Stimulated activated CD4-positive, alpha-beta T cell treated with anti-CD3 and anti-CD28 coated beads, Interleukin-4, amount 100 ng/mL, for 4 hours (primary cell): ENCODE measurements around the gene IFI27L1.
A peak's percentile ranks its signal among the peaks of the same experiment; 100 is the strongest.

Source experiments
- DNase-seq, 2 experiments: peaks; one replicate each; pipeline ENCODE4 v3.0.0-alpha.2; 2020

Gene IFI27L1

GRCh38 chr14:94080621-94081385, at the start of gene IFI27L1, which contains the start of gene DDX24:
Gene IFI27L1 (plus strand): TSS chr14:94081310. CDS start chr14:94096938, 15,628 bp downstream.
Gene DDX24 (minus strand): TSS chr14:94081202. CDS start chr14:94079742, 1,460 bp downstream.
- DNase-seq: peak; percentile 95 to 96

- DNase-seq: no peak
Measured at GRCh38 chr14:94031883-94032279, 49.2 kb upstream of the IFI27L1 start.

GRCh38 chr14:94034886-94035285, 46.2 kb upstream of the IFI27L1 start:
- DNase-seq: no peak

GRCh38 chr14:94036313-94037167, 44.6 kb upstream of the IFI27L1 start:
- peak; percentile 59 to 71 for DNase-seq

GRCh38 chr14:94037954-94038353, 43.2 kb upstream of the IFI27L1 start:
- no peak for DNase-seq

- DNase-seq: no peak
Measured at GRCh38 chr14:94038510-94038909, 42.6 kb upstream of the IFI27L1 start.

- no peak for DNase-seq
Measured at GRCh38 chr14:94038921-94039629, 42.0 kb upstream of the IFI27L1 start.

GRCh38 chr14:94040247-94040646, 40.9 kb upstream of the IFI27L1 start:
- no peak for DNase-seq

GRCh38 chr14:94040796-94041195, 40.3 kb upstream of the IFI27L1 start:
- no peak for DNase-seq

- no peak for DNase-seq
Measured at GRCh38 chr14:94041551-94042346, 39.4 kb upstream of the IFI27L1 start.

- DNase-seq: no peak
Measured at GRCh38 chr14:94042433-94043091, 38.5 kb upstream of the IFI27L1 start.

GRCh38 chr14:94043111-94043755, 37.9 kb upstream of the IFI27L1 start:
- no peak for DNase-seq

- no peak for DNase-seq
Measured at GRCh38 chr14:94043756-94044475, 37.2 kb upstream of the IFI27L1 start.

- no peak for DNase-seq
Measured at GRCh38 chr14:94044476-94045091, 36.5 kb upstream of the IFI27L1 start.

- no peak for DNase-seq
Measured at GRCh38 chr14:94045101-94045500, 36.0 kb upstream of the IFI27L1 start.

- DNase-seq: no peak
Measured at GRCh38 chr14:94045563-94046345, 35.4 kb upstream of the IFI27L1 start.

- no peak for DNase-seq
Measured at GRCh38 chr14:94046696-94047250, 34.3 kb upstream of the IFI27L1 start.

- no peak for DNase-seq
Measured at GRCh38 chr14:94047581-94047980, 33.5 kb upstream of the IFI27L1 start.
